Effector memory CD4-positive, alpha-beta T cell (primary cell): ENCODE measurements around the gene CETN2.

Experiments used
- DNase-seq, 3 donors: peaks; one replicate each; pipeline ENCODE4 v3.0.0-alpha.2; 2020
- H3K27ac ChIP-seq: 2 replicates; pipeline ENCODE4 v1.7.0; 2013; ENCODE audit warnings: mild to moderate bottlenecking, low read length, moderate library complexity; ENCODE audit not compliant: insufficient read depth, poor library complexity, severe bottlenecking
- H3K27me3 ChIP-seq: replicated peaks from 2 replicates; pipeline ENCODE4 v1.7.0; 2013; ENCODE audit warnings: mild to moderate bottlenecking, low read length; ENCODE audit not compliant: insufficient read depth, control insufficient read depth, poor library complexity, severe bottlenecking
- H3K36me3 ChIP-seq: 2 replicates; pipeline ENCODE4 v1.7.0; 2013; ENCODE audit warnings: mild to moderate bottlenecking, low read length, moderate library complexity; ENCODE audit not compliant: control insufficient read depth, insufficient read depth
- H3K4me1 ChIP-seq: 2 replicates; pipeline ENCODE4 v1.7.0; 2013; ENCODE audit warnings: low read length, mild to moderate bottlenecking; ENCODE audit not compliant: control insufficient read depth, insufficient read depth, poor library complexity, severe bottlenecking
- H3K4me3 ChIP-seq: 2 replicates; pipeline ENCODE4 v1.7.0; 2013; ENCODE audit warnings: low read length, low read depth, mild to moderate bottlenecking; ENCODE audit not compliant: insufficient read depth, poor library complexity, severe bottlenecking
- H3K9me3 ChIP-seq: 2 replicates; pipeline ENCODE4 v1.7.0; 2013; ENCODE audit warnings: mild to moderate bottlenecking, low read length, moderate library complexity; ENCODE audit not compliant: control insufficient read depth
- total RNA-seq, 3 donors: gene quantifications; one replicate each; lab custom pipeline; 2026; lab: John Stamatoyannopoulos, UW

The CETN2 gene
- total RNA-seq: 5.3 to 6.9 (median 6.0) reads per million in 3 donors

GRCh38 chrX:152830312-152831305 is at the start of gene CETN2, which contains the start of gene NSDHL:
CETN2 (minus strand) TSS chrX:152830757; CDS start chrX:152830710, 47 bp downstream.
NSDHL (plus strand) TSS chrX:152831063; CDS start chrX:152846325, 15,262 bp downstream.
- no peaks in the 10 kb centered on the region for H3K9me3 ChIP-seq
- DNase-seq: peak; percentile 86 to 92 (median 91)
- H3K4me3 ChIP-seq: peak within 1 kb of the TSS; percentile 58
- H3K4me1 ChIP-seq: peaks cover 4% of the 10 kb centered on the region
- no peaks in the 10 kb centered on the region for H3K36me3 ChIP-seq
- peak within 1 kb of the TSS; percentile 69 for H3K27ac ChIP-seq
- no peaks in the 10 kb centered on the region for H3K27me3 ChIP-seq

GRCh38 chrX:152878976-152879755 is 48.6 kb upstream of the CETN2 start:
- no peak overlapping the region for H3K4me3 ChIP-seq
- H3K27ac ChIP-seq: no peak overlapping the region
- H3K36me3 ChIP-seq: no peaks in the 10 kb centered on the region
- no peaks in the 10 kb centered on the region for H3K27me3 ChIP-seq
- H3K4me1 ChIP-seq: no peaks in the 10 kb centered on the region
- no peak for DNase-seq
- H3K9me3 ChIP-seq: no peaks in the 10 kb centered on the region

- Histone ChIP-seq H3K36me3 (no peaks in the 10 kb centered on the region), H3K27ac (no peak overlapping the region), H3K4me3 (no peak overlapping the region), H3K9me3 (no peaks in the 10 kb centered on the region), H3K27me3 (no peaks in the 10 kb centered on the region), H3K4me1 (no peaks in the 10 kb centered on the region)
- DNase-seq: no peak
Observed at GRCh38 chrX:152876931-152877840, 46.6 kb upstream of the CETN2 start.

DNA sequence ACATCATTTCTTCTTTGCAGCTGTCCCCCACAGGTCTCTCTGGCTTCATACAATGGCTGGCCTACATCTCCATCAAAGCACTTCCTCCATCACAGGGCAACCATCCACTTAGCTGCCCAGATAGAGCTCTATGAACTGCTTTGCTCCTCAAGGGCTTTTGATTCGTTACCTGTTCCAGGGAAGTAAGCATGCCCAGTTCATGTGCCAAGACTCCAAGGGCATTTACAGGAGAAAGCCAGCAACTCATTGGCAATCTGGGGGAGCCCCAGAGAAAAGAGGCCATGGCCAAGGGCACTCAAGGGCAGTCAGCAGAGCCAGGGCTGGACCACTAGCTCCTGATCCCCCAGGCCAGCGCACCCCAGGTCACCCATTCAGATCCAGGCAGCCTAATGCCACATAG is 42.8 kb upstream of the CETN2 start:
- Histone ChIP-seq H3K27ac (no peak overlapping the region), H3K4me3 (no peak overlapping the region)

DNA sequence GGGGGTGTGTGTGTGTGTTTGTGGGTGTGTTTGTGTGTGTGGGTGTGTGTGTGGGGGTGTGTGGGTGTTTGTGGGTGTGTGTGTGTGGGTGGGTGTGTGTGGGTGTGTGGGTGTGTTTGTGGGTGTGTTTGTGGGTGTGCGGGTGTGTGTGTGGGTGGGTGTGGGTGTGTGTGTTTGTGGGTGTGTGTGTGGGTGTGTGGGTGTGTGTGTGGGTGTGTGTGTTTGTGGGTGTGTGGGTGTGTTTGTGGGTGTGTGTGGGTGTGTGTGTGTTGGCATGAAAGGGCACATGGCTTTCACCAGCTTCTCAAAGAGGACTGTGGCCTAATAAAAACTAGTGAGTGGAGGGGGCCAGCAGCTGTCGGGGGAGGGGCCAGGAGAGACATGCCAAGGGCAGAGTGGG is 42.0 kb upstream of the CETN2 start:
- no peak for DNase-seq
- H3K27ac ChIP-seq: no peak overlapping the region
- peaks cover 4% of the 10 kb centered on the region for H3K36me3 ChIP-seq
- H3K4me3 ChIP-seq: no peak overlapping the region
- H3K27me3 ChIP-seq: no peaks in the 10 kb centered on the region
- H3K9me3 ChIP-seq: no peaks in the 10 kb centered on the region
- no peaks in the 10 kb centered on the region for H3K4me1 ChIP-seq

More for the DNA sequence above, 42.8 kb upstream of the CETN2 start:
- no peaks in the 10 kb centered on the region for H3K4me1 ChIP-seq
- no peak for DNase-seq
- no peaks in the 10 kb centered on the region for H3K27me3 ChIP-seq
- peaks cover 4% of the 10 kb centered on the region for H3K36me3 ChIP-seq
- H3K9me3 ChIP-seq: no peaks in the 10 kb centered on the region

- Histone ChIP-seq H3K9me3 (no peaks in the 10 kb centered on the region), H3K27ac (no peak overlapping the region), H3K4me3 (no peak overlapping the region), H3K27me3 (no peaks in the 10 kb centered on the region), H3K4me1 (no peaks in the 10 kb centered on the region), H3K36me3 (peaks cover 4% of the 10 kb centered on the region)
- DNase-seq: no peak
Observed at GRCh38 chrX:152871260-152871659, 40.7 kb upstream of the CETN2 start.

GRCh38 chrX:152869972-152870371 is 39.4 kb upstream of the CETN2 start:
- DNase-seq: no peak
- H3K27ac ChIP-seq: no peak overlapping the region
- H3K4me3 ChIP-seq: no peak overlapping the region
- H3K27me3 ChIP-seq: no peaks in the 10 kb centered on the region
- H3K9me3 ChIP-seq: no peaks in the 10 kb centered on the region
- H3K4me1 ChIP-seq: no peaks in the 10 kb centered on the region
- peaks cover 4% of the 10 kb centered on the region for H3K36me3 ChIP-seq

GRCh38 chrX:152866386-152866785 is 35.8 kb upstream of the CETN2 start:
- H3K9me3 ChIP-seq: no peaks in the 10 kb centered on the region
- H3K27ac ChIP-seq: no peak overlapping the region
- no peak for DNase-seq
- H3K36me3 ChIP-seq: peaks cover 6% of the 10 kb centered on the region
- H3K4me1 ChIP-seq: no peaks in the 10 kb centered on the region
- no peaks in the 10 kb centered on the region for H3K27me3 ChIP-seq
- H3K4me3 ChIP-seq: no peak overlapping the region

DNA sequence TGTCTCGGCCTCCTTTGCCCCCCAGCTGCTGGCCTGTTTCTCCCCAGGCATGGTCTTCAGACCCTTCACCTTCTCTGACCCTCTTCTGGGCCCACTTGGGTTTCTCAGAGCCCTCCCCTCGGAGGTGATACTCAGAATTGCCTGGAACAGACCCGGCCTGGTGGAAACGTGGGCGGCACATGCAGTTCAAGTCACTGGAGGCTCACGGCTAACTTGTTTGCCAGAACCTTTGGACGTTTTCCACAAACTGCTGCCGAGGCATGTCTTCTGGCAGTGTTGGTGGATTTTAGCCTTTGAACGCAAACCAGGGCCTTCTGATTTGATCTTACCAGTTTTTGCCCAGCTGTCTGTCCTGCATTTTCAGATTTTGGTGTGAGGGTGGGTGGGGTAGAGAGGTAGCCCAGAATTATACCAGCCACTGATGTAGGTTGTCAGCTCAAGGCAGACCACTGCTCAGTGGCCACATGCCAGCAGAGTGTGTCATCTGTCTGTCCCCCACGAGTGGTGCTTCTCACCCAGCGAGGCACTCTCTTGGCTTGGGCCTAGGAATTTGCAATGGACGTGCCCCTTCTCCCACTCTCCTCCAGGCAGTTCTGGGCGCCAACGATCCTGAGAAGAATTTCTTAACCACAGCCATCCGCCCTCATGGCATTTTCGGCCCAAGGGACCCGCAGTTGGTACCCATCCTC is 34.8 kb upstream of the CETN2 start:
- Histone ChIP-seq H3K27me3 (no peaks in the 10 kb centered on the region), H3K27ac (no peak overlapping the region), H3K9me3 (no peaks in the 10 kb centered on the region), H3K4me3 (no peak overlapping the region), H3K36me3 (peaks cover 6% of the 10 kb centered on the region), H3K4me1 (no peaks in the 10 kb centered on the region)
- DNase-seq: no peak
